SKM-1 treated with dmso at 0.1 percent for 144 hours (cell line): ENCODE measurements around the gene SYT12.

Experiments used
- DNase-seq: peaks from one replicate; lab custom pipeline; 2025; ENCODE audit not compliant: unreplicated experiment; lab: John Stamatoyannopoulos, UW

Gene SYT12

DNA sequence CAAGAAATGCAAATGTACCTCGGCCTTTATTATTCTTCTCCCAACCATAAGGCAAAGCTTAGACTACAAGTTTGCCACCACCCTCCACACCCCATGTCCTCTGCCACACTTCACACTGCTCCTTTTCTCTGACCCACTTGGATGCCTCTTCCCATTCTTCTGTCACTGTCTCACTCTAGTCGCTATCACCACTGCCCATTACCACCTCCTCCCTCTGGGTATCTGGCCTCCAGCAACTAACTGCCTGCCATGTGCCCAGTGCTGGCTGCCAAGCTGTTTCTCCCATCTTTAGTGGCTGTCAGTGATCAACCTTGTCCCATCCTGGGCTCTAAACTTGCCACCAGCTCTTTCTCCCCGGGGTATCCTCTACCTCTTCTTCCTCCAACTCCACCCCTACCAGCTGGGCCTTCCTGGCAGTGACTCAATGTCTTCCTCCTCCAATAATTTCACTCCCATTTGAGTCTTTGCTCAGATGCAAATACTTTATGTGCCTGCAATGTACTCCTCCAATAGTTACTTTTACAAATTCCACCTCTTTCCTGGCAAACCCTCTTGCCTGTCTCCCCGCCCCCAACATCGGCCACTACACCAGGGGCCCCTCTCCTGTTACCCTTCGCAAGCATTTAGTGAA lies 76.0 kb downstream of the SYT12 start:
- no peak for DNase-seq

DNA sequence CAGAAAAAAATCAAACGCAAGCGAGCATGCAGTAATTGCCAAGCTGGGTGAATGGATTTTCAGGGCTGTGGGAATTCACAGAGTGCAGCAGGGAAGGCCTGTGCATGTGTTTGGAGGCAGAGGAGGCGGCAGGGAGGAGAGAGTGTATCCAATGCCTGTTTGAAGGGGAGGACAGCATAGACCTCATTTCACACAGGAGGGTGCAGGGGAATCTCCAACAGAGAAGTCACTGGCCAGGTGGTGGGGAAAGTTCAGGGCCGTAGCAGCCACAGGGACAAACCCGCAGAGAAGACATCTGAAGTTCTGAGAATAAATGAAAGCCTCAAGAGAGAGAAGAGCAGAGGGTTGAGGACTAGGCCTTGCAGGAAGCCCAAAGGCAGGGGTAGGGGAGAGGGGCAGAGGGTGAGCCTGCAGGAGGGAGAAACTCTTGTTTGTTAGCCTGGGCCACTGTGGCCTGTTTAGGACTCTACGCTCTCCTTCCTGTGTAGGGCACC lies 76.9 kb downstream of the SYT12 start:
- DNase-seq = no peak
